GM18517 (cell line): Measurements from ENCODE around the gene REXO5.
"Not testable (repeated sequence)": the region's sequence is repeated elsewhere in the genome, so short reads cannot be mapped to it uniquely, and the experiment has no call there.

Experiments
- ATAC-seq: cut with Tn5 transposase; IDR thresholded peaks from one replicate; pipeline ENCODE4 v1.9.1; 2021; ENCODE audit warnings: mild to moderate bottlenecking, moderate library complexity; ENCODE audit not compliant: unreplicated experiment

Gene REXO5

DNA sequence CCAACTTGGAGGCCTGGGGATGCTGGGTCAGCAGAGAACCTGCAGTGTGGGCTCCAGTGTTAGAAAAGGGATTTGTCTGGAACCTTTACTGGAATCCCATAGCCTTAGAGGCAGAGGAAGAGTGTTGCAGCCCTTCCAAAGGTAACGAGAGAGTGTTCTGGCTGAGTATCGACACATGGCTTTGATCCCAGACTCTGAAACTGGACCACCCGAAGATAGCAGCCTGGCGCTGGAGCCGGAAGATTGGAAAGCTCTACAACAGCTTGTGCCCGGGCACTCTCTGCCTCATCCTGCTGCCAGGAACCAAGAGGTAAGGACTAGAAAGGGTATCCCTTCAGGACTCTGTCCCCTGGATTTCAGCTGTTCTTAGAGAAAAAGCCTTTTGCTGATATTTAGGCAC lies 39.7 kb downstream of the REXO5 start:
- no peak for ATAC-seq

DNA sequence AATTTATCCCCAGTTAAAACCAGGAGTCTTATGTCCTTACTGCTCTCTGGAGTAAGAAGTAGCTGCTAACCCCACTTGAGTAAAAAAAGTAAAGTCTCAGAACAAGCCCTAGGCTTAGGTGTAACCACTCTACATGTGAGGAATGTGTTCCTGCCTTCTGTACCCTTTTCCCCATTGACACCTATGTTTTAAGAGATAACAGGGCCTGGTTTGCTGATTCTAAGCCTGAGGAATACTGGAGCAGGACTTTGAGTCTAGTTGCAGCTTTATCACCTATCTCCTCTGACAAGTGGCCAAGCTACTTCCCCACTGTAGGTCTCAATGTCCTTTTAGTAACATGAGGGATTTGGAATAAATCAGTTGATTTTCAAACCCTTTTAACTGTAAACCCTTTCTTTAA lies 40.2 kb downstream of the REXO5 start:
- ATAC-seq, result no peak

DNA sequence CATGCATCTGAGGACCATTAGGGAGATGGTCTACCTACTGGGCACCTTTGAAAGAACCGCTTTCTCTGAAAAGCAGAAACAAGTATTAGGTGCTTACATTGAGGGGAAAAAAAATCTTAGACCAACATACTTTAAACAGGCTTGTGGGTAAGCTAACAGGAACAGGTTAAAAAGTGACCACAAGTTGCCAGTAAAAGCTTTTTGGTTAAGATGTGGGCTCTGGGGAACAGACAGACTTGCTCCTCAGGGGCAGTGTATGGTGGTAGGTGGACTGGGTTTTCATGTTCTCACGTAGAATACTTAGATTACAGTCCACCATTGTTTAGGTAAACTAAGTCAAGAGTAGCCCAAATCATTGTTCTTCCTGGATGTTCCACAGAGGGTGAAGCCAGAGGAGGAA lies 41.2 kb downstream of the REXO5 start:
- ATAC-seq, result no peak

DNA sequence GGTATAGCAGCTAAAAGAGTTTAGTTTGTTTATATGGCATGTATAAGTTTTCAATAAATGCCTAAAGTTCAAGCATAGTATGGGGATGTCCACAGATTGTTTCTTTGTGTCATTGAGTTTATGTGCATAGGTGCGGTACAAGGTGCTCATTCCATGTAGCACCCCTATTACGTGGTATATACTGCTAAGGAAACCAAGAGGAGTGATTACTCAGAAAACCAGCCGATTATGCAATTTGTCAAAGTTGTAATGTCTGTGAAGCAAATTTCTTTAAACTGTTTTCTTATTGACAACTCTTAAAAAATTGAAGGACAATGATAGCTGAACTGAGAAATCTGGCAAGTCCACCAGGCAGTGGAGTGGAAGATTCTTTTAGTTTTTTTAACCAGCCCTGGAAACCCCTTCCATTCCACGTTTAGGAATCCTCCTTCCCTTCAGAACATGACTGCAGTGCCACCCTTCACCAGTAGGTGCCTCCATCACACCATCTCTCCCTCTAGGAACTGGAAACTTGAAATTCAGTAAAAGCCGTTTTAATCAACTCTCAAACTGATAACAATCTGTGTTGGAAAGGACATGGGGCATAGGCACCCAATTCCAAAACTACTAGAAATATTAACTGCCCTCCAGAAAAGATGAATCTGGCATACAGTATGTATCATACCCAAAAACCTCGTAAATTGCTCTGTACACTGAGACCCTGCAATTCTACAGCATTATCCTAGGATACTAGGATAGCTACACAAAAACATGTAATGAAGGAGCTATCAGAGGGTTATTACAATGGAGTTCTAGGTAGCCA lies 43.5 kb downstream of the REXO5 start:
- no peak for ATAC-seq

DNA sequence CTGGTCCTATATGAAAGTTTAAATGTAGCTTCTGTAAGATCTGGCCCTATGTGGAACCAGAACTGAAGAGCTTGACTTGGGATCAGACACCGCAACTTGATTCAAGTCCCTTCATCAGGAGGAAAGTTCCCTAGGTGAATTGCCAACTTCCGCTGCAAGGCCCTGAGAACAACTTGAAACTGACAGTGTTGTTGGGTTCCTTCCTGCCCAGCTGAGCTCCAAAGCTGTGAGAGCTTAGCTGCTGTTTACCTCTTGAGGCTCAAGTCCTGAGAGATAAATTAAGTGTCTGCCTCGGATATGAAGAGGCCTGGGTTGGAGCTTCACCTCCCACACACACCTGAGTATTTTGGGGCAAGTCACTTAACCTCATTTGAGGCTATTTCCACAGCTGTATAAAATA lies 44.7 kb downstream of the REXO5 start:
- ATAC-seq, result no peak

DNA sequence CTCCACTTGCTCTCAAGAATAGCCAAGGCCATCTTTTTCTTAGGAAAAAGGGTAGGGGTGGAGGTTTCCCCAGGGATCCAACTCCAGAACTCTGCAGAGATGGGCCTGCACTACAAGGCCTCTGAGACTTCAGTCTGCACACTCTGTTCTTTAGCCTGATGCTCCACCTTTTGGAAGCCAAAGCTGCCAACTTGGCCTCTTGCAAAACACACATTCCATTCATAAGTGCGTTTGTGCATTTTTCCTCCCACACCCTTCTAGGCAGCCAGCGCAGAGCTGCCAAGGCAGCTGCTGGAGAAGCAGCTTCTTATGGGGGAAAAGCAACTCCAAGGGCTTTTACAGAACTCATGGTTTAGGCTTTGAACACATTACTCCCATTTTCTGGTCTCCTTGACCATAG lies 45.3 kb downstream of the REXO5 start:
- no peak for ATAC-seq

DNA sequence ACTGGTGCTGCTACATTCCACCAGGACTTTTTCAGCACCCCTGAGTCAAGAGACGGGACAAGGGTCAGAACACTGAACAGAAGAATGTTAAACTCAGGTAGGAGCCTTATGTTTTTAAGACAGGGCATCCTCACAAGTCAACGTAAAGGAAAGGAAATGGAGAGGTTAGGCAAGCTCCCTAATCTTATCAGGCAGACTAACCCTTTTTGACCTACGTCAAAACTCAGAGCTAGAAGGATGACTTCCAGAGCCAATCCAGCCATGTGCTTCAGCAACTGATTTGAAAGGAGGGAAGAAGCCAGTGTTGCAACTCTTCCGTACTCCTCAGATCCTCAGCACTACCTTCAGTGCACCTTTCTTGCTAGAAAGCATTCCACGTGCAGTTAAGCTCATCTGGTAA lies 46.8 kb downstream of the REXO5 start:
- ATAC-seq, result no peak

DNA sequence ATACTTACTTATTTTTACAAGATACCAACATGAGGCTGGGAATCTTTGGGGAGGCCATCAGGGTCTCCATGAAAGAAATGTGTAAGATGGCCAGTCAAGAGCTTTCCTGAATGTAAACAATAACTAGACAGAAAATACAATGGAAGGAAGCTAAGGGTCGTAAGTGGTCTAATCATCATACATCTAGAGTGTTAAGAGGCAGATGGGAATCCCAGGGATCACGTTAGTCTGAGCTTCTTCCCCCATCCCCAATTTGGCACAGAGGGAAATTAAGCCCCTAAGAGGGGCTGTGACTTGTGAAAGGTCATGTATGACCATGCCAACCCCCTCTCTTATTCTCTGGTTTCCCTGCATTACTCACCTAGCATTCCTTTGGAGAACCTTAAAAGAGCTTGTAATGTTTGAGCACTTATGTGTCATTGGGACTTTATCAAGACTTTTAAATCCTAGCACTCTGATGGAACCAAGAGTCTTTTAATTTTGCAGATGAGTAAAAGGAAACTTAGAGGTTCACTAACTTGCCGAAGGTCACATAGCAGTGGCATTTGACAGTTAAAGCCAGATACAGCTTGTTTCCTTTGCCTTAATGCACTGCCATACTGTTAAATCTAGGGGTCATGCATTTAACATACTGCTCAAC lies 47.8 kb downstream of the REXO5 start:
- no peak for ATAC-seq

DNA sequence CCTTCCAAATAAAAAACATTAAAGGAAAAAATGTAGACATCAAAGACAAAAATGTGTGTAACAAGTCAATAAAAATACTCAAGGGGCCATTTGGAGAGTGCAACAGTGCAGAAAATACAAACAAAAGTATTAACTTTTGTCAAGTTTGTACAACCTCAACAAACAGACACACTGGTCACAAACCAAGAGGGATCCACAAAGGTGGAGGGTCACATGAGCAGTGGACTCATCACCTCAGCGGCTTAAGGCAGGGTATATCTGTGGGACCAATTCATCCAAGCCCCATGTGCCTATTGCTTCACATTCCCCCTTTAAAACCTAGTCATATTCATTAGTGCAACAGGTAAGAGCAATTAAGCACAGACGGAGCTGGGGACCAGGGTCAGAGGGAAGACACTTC lies 48.6 kb downstream of the REXO5 start:
- ATAC-seq, result no peak

DNA sequence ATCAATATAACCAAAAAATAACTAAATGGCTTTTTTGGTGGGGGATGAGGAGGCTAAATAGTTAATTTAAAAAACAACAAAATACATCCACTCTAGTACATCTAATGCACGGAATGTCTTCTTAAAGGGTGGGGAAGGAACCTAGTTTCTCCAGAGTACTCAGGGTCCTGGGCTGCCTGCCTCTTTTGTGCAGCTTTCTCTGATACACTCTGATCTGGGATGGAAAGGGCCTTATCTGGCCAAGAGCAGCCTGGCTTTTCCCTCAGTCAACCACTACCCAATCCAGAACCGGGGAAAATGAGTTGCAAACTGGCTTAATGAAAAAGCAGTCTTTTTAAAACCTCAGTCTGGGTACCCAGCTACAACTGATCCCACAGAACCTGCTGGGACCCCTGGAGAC lies 51.0 kb downstream of the REXO5 start:
- ATAC-seq, result no peak

DNA sequence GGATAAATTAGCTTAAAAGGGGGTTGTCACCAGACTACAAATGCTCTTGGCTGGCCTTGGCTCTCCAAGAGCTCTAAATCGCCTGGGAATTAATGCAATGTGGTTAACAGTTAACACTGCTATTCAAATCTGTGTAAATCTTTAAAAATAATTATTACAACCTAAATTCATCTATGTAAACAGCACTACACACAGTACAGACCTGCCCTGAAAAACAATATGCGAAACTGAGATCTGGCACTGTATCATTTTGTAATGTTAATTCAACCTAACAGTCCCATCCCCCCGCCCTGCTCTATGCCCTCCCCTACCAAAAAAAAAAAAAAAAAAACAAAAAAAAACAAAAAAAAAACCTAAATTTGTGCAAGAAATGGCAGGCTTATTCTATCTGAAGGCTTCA lies 52.9 kb downstream of the REXO5 start:
- no peak for ATAC-seq

DNA sequence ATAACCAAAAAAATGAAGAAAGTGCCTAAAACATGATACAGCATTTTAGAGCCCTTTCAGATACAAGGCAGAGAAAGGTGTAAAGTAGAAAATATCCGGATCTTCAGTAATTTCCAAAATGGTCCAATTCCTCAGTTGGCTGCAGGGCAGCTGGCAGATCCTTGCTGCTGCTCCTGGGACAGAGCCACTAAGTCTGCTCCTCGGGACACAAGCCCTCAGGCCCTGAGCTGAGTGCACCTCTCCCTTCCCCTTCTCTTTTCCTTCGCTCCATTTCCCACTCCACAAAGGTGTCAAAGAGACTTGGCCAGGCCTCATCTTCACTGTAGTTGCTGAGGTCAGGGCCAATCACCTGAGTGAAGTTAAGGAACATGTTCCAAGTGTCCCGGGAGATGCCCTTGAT lies 53.4 kb downstream of the REXO5 start:
- ATAC-seq, result no peak

DNA sequence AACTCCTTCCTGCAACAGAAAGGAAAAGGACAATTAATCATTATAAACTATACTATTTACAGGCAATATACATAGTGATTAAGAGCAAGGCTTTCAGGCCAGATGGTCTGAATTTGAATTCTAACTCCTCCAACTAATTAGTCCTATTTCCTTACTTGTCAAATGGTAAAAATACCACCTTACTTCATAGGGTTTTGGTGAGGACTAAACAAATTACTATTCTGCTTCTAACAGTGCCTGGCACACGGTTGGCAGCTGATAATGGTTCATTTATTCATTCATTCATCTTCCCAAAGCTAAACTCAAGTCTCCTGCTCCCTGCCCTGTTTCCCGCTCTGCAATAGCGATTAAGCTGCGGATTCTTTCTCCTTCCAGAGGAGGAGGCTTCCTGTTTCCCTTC lies 54.0 kb downstream of the REXO5 start:
- no peak for ATAC-seq

DNA sequence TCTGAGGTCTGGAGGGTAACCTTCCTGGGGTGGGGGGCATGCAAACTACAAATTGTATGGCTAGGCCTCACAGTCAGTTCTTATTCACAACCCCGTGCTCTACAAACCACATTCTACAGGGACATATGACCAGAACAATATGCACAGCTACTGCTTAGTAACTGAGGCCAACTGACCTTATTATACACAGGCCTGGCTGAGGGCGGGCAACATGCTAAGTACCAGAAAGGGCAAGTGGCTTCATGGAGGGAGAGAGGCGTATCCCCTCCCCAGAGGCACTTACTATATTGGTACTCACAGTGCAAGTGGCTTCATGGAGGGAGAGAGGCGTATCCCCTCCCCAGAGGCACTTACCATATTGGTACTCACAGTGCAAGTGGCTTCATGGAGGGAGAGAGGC lies 54.7 kb downstream of the REXO5 start:
- not testable (repeated sequence) for ATAC-seq

DNA sequence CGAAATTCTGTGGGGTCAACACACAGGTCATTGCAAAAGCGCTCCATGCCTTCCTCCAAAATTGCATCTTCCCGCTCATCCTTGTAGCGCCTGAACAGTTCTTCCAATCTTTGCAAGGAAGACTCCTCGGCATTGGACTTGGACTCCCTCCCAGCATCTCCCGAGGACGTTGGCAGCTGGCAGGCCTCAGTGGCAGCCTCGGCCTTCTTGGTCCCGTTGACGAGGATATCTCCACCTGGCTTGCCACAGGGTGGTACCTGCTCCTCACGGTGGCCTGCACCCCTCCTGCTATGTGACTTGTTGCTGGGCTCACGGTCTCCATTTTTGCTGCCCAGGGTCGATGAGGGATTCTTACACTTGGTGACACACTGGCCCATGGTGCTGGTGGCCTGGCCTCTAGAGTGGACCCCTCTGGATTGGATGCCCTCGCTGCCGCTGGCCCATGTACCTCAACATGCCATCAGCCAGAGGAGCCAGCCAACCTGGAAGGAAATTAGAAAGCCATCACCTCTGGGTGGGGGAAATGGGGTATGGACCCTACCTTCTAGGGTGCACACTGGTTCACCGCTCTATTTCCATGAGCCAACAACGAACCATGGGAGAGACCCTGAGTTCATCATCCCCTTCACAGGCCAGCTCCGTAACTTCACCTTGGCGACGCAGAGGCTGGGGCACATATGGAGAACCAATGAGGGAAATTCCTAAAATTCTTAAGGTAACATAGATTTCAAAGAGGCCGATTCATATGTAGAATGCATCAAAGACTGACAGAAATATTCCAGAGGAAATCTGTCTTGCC lies 56.0 kb downstream of the REXO5 start:
- no peak for ATAC-seq

DNA sequence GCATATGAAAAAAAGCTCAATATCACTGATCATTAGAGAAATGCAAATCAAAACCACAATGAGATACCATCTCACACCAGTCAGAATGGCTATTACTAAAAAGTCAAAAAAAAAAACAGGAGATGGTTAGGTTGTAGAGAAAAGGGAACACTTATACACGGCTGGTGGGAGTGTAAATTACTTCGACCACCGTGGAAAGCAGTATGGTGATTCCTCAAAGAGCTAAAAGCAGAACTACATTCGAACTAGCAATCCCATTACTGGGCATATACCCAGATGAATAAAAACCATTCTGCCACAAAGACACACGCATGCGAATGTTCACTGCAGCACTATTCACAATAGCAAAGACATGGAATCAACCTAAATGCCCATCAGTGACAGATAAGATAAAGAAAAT lies 58.0 kb downstream of the REXO5 start:
- ATAC-seq, result not testable (repeated sequence)

DNA sequence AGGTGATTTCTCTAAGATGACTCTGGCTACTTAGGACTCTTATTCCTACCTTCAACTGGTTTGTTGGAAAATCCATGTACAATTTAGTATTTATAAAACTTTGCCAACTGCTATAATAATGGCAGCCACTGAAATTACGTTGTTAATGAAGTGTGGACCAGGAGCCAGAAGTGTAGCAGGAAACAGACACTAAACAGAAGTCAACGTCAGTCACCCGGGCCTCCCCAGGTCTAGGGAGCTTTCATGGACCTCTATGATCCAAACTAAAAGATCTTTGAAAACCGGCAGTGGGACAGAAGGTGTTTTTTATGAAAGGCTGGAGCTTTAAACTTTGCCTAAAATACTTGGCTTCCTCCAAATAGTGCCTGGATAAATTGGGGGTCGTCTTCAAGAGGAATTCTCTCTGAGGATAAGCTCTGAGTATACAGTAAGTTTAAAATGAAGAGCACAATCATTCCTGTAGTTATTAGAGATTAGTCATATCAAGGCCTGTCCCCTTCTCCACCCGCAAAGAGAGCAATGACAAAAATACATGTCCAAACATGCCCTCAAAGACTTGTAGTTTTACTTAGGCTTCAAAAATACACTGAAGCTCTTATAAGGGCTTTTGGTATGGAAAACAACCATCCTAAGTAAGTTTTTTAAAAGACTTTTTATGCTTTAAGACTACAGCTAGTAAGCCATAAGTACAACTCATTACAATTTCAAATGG lies 59.2 kb downstream of the REXO5 start:
- peak; percentile 56 for ATAC-seq

DNA sequence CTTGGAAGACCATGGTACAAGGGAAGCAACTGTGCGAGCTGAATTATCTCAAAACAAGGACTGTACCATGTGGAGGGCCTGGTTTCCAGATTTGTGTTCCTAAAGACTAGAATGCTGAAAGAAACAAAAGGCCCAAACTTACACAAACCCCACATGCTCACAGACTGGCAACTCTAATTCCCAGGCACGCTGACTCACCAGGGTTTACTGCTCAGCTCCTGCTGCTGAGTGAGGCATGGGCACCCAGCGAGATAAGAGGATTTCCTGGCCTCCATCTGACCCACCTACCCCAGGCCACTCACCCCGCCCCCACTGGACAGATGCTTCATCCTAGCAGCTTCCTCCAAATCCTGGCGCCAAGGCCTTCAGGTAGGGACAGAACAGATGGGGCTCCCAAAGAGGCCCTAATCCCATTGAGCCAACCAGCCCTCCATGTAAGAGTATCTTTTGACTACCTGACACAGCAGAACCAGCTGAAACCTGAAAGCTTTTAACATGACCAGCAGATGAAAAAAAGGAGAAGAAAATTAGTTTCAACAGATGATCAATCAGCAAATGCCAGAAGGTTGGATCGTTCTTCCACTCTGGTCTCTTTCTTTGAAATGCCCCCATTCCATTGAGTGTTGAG lies 59.9 kb downstream of the REXO5 start:
- ATAC-seq, result no peak

DNA sequence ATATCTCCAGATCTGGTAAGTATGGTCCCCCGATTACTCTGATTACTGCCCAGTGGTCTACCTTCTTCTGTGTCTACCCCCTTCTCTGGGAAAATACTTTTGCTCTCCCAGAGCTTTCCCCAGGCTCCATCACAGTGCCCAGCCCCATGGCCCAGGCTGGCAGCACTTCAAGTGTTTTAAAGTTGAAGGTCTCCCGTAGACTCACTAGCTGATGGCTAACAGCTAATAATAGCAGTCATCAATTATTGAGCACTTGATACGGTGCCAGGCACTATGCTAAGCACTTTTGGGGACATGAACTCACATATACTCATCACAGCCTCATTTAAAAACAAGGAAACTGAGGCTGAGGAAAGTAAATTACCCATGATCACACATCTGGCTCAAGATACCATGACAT lies 60.5 kb downstream of the REXO5 start:
- no peak for ATAC-seq

DNA sequence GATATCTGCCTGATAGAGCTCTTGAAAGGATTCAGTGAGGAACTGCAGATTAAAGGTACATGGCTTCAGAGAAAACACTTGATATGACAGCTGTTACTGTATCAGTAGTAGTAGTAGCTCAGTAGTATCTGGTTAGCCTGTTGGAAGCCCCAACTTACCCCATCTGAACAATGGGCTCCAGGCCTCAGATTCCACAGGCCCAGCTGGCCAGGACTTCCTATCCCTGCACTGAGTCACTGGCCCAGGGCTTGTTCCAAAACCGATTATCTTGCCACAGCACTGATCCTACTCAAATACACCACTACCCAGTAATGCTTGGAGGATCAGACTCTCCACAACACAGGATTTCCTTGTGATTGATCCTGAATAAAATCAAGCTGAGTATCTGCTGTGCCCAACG lies 61.3 kb downstream of the REXO5 start:
- ATAC-seq, result no peak

DNA sequence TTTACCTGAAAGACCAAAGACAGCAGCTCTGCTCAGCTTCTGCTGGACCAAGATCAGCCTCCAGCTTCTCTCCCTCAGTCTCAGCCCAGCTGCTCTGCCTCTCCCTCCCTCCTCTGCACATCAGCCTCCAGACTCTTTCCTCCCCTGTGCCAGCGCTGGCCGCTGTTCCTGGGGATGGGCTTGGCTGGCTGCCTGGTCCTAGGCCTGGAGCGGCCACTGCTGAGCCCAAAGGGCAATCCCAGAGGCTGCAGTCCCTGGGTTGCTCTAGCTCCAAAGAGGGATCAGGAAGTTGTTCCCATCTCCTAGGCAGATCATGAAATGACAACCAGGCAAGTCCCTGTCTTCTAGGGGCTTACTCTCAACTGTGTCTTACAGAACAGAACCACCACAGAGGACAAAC lies 62.6 kb downstream of the REXO5 start:
- ATAC-seq, result no peak
